GM12878 (cell line): ENCODE results near the gene IRF2BPL. TPM values are rescaled to one million over a fixed set of nuclear protein-coding genes. Genes with fewer than 3 reads are reported as not detected.

Experiments used
- ATAC-seq: fragments of 200-7000 bp; cut with Tn5 transposase; 3 replicates; pipeline ENCODE4 v1.9.1; 2020; ENCODE audit warnings: mild to moderate bottlenecking, moderate library complexity
- BruUV-seq: library from RNA; stranded (reverse); fragments of 400-500 nt; replicated peaks from 2 replicates; lab custom pipeline; 2021; lab: Mats Ljungman, UMichigan
- CTCF ChIA-PET: fragments of 300-600 bp; sonication (Branson Sonifier 250); formaldehyde crosslinking; extraction: SDS; loops from one replicate; lab custom pipeline; 2021; ENCODE audit warnings: inconsistent platforms; lab: Yijun Ruan, JAX
- POLR2A ChIA-PET: fragments of 350-600 bp; formaldehyde crosslinking; extraction: SDS; loops from one replicate; lab custom pipeline; 2021; ENCODE audit warnings: inconsistent platforms; lab: Charles Lee
- RAD21 ChIA-PET: fragments of 300-600 bp; sonication (Branson Sonifier 250); formaldehyde crosslinking; loops from one replicate; lab custom pipeline; 2023; ENCODE audit warnings: antibody characterized with exemption; ENCODE audit not compliant: unreplicated experiment; lab: Charles Lee
- SMC1A ChIA-PET: fragments of 300-600 bp; sonication (Branson Sonifier 250); formaldehyde crosslinking; loops from one replicate; lab custom pipeline; 2023; ENCODE audit not compliant: unreplicated experiment, uncharacterized antibody; lab: Charles Lee
- DNase-seq: peaks from one replicate; pipeline ENCODE4 v3.0.0-alpha.2; 2011; ENCODE audit warnings: low read depth, low spot score
- FAIRE-seq: peaks from 3 replicates; lab custom pipeline; 2011; peaks lifted over from hg19 to GRCh38; lab: Jason Lieb, UNC
- H2AFZ ChIP-seq: 2 replicates; pipeline ENCODE4 v1.6.0; 2011; ENCODE audit warnings: low read depth, low read length, control low read depth; ENCODE audit not compliant: control insufficient read depth
- H3K27ac ChIP-seq: 2 replicates; pipeline ENCODE4 v1.5.1; 2011; ENCODE audit warnings: control low read depth; ENCODE audit not compliant: control insufficient read depth, insufficient read depth
- H3K27me3 ChIP-seq, 2 experiments: replicated peaks in 1 of 2; 2 replicates each; pipeline versions ENCODE4 v1.6.0 to v1.6.1; 2011; ENCODE audit warnings: low read length in 1 of 2; ENCODE audit not compliant: control insufficient read depth in 2 of 2, insufficient read depth in 2 of 2
- H3K36me3 ChIP-seq, 2 experiments: 2 replicates each; pipeline ENCODE4 v1.5.1; 2011; ENCODE audit warnings: low read length in 1 of 2; ENCODE audit not compliant: control insufficient read depth in 2 of 2, insufficient read depth in 2 of 2
- H3K4me1 ChIP-seq: 2 replicates; pipeline ENCODE4 v1.6.1; 2011; ENCODE audit warnings: mild to moderate bottlenecking, low read length, moderate library complexity, mixed read lengths; ENCODE audit not compliant: control insufficient read depth, insufficient read depth
- H3K4me2 ChIP-seq: 2 replicates; pipeline ENCODE4 v1.6.0; 2011; ENCODE audit warnings: control low read depth; ENCODE audit not compliant: control insufficient read depth, insufficient read depth
- H3K4me3 ChIP-seq: fragments of 200-600 bp; sonication (generic); 2 replicates; pipeline ENCODE4 v1.5.1; 2016
- H3K79me2 ChIP-seq: 2 replicates; pipeline ENCODE4 v1.6.0; 2011; ENCODE audit warnings: low read length; ENCODE audit not compliant: control insufficient read depth, insufficient read depth
- H3K9ac ChIP-seq: 2 replicates; pipeline ENCODE4 v1.8.0; 2011; ENCODE audit warnings: low read length, control low read depth, mixed read lengths; ENCODE audit not compliant: control insufficient read depth, insufficient read depth
- H3K9me3 ChIP-seq: replicated peaks from 3 replicates; pipeline ENCODE4 v1.5.1; 2011; ENCODE audit warnings: mild to moderate bottlenecking, low read length; ENCODE audit not compliant: control insufficient read depth, insufficient read depth
- H4K20me1 ChIP-seq: 2 replicates; pipeline ENCODE4 v1.6.0; 2011; ENCODE audit not compliant: control insufficient read depth, insufficient read depth
- IRF4 ChIP-seq: IDR thresholded peaks from 2 replicates; pipeline ENCODE4 v1.6.1; 2011; ENCODE audit warnings: low read depth, low read length
- MYC ChIP-seq: IDR thresholded peaks from 2 replicates; pipeline ENCODE4 v1.6.1; 2011; ENCODE audit warnings: mild to moderate bottlenecking, low read length, moderate library complexity, inconsistent platforms; ENCODE audit not compliant: insufficient read depth, insufficient replicate concordance, insufficient read length, severe bottlenecking
- NBN ChIP-seq: fragments of 450-650 bp; IDR thresholded peaks from 2 replicates; pipeline ENCODE4 v1.6.1; 2016
- POLR2AphosphoS2 ChIP-seq: IDR thresholded peaks from 2 replicates; pipeline ENCODE4 v1.6.1; 2011; ENCODE audit warnings: low read depth, mild to moderate bottlenecking, low read length, improper control_type of control experiment, moderate library complexity
- WRNIP1 ChIP-seq: IDR thresholded peaks from 2 replicates; pipeline ENCODE4 v1.6.1; 2011; ENCODE audit warnings: low read depth, low read length, improper control_type of control experiment, borderline replicate concordance
- ZNF274 ChIP-seq: IDR thresholded peaks from one replicate; pipeline ENCODE4 v1.8.0; 2011; ENCODE audit not compliant: insufficient read length, insufficient read depth
- ZNF622 ChIP-seq: fragments of 450-650 bp; IDR thresholded peaks from 2 replicates; pipeline ENCODE4 v1.6.1; 2017; ENCODE audit warnings: mild to moderate bottlenecking, inconsistent platforms
- WGBS: methylation state at CpG from one replicate; pipeline ENCODE4 v1.1.6; 2016; ENCODE audit warnings: low lambda C conversion rate; ENCODE audit not compliant: insufficient replicate concordance, insufficient coverage; ENCODE audit errors: missing lambda C conversion rate; 5-methylcytosine and 5-hydroxymethylcytosine counted together
- in situ Hi-C: fragments of 300-500 bp; cut with MboI; formaldehyde crosslinking; loops from 9 replicates; pipeline ENCODE4 v1.14.3; 2018; ENCODE audit warnings: mixed read lengths
- intact Hi-C: fragments of 100-400 bp; cut with micrococcal nuclease; formaldehyde crosslinking; loops from one replicate; pipeline ENCODE4 v1.14.2; 2022; ENCODE audit not compliant: unreplicated experiment
- polyA plus RNA-seq, 11 experiments: library from polyadenylated mRNA; depleted of rRNA in 4 of 11; unstranded in 6 of 11; stranded (reverse) in 5 of 11; fragments of >200 nt; fragmentation: Nextera tagmentation in 4 of 11; fragmentation: Illumina TruSeq in 1 of 11; extraction: Ambion mirVana in 4 of 11; extraction: Trizol in 1 of 11; gene quantifications; 1 replicate in 1 of 11; 2 replicates in 10 of 11; pipeline versions ENCODE4 v1.2.1 to v1.2.3, GENCODE V29; 2011 to 2016; ENCODE audit warnings: inconsistent platforms in 2 of 11, missing spikeins in 2 of 11, low read depth in 1 of 11
- total RNA-seq, 4 experiments: library from RNA; depleted of rRNA in 3 of 4; stranded (reverse); fragments of >200 nt in 3 of 4; fragmentation: Illumina TruSeq in 1 of 4; extraction: Trizol in 1 of 4; gene quantifications; 2 replicates each; pipeline versions ENCODE4 v1.2.1 to v1.2.3, GENCODE V29; 2013 to 2021
- TF ChIP-seq, protein P1 (sequence below): IDR thresholded peaks from 2 replicates; pipeline ENCODE4 v1.6.1; 2012; ENCODE audit warnings: low read depth, low read length, improper control_type of control experiment

Gene IRF2BPL
- total and polyA plus RNA-seq, 10 of the 15 experiments (the other 5 are each of a cell fraction or from before 2014, with no cell fraction given), result 1.2 to 34.5 (median 3.1) TPM

DNA sequence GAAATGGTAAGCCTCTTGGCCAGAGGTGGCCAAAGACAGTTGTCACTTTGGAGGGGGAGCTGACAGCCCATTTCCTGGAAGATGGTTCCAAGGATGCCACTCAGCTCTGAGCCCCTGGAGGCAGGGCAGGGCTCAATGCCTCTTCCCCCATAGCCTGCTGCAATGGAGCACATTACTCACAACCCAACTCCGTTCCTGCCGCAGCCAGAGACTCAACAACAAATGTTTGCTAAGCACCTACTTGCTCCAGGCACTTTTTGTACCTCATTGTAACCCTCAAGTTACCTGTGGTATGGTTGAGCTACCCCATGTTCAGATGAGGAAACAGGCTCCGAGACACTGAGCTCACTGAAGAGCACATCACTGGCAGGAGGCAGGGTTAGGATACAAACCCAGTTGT, 19.5 kb downstream of the IRF2BPL start:
- ChIA-PET SMC1A (interaction anchor here (0.9 to 2.5 kb wide), 9 partner anchors 9 to 40 kb away, joined by 3 to 7 read pairs (median 3); no protein-coding TSS in a partner anchor), POLR2A (interaction anchor here (0.6 to 1.4 kb wide), 2 partner anchors 14 to 45 kb away, joined by 3 read pairs; no protein-coding TSS in a partner anchor), CTCF (interaction anchor here (0.8 to 1.6 kb wide), 3 partner anchors 10 to 53 kb away, joined by 3 to 5 read pairs (median 3); no protein-coding TSS in a partner anchor), RAD21 (interaction anchor here (1.5 kb wide), 1 partner anchor 31 kb away, joined by 4 read pairs; no protein-coding TSS in a partner anchor)
- Histone ChIP-seq H3K27ac (no peak overlapping the region), H2AFZ (no peak overlapping the region), H3K27me3 (no peaks in the 10 kb centered on the region), H3K9ac (no peak overlapping the region), H4K20me1 (no peaks in the 10 kb centered on the region), H3K4me3 (no peak overlapping the region), H3K9me3 (no peaks in the 10 kb centered on the region), H3K4me2 (no peak overlapping the region), H3K4me1 (no peaks in the 10 kb centered on the region), H3K79me2 (no peaks in the 10 kb centered on the region), H3K36me3 (no peaks in the 10 kb centered on the region)
- no peak for ATAC-seq
- in situ Hi-C loops, result no loop called here
- no TSS peak for BruUV-seq
- TF ChIP-seq IRF4 (no peak), POLR2AphosphoS2 (no peak), ZNF622 (no peak), MYC (no peak), ZNF274 (no peak), WRNIP1 (no peak), NBN (no peak)
- TF ChIP-seq, protein P1, sequence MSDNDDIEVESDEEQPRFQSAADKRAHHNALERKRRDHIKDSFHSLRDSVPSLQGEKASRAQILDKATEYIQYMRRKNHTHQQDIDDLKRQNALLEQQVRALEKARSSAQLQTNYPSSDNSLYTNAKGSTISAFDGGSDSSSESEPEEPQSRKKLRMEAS, result no peak
- FAIRE-seq, result no peak
- intact Hi-C loops, result no loop called here
- 98% methylated on average over 3 of the region's 3 CpGs for WGBS
- no peak for DNase-seq
